Measurements from ENCODE around the gene MRPL52. TPM values are rescaled to one million over a fixed set of nuclear protein-coding genes. Genes with fewer than 3 reads are reported as not detected.

Gene MRPL52
- total and polyA plus RNA-seq, 2 of the 13 experiments (the other 11 are each of a cell fraction or from before 2014, with no cell fraction given), result 118 to 329 TPM

DNA sequence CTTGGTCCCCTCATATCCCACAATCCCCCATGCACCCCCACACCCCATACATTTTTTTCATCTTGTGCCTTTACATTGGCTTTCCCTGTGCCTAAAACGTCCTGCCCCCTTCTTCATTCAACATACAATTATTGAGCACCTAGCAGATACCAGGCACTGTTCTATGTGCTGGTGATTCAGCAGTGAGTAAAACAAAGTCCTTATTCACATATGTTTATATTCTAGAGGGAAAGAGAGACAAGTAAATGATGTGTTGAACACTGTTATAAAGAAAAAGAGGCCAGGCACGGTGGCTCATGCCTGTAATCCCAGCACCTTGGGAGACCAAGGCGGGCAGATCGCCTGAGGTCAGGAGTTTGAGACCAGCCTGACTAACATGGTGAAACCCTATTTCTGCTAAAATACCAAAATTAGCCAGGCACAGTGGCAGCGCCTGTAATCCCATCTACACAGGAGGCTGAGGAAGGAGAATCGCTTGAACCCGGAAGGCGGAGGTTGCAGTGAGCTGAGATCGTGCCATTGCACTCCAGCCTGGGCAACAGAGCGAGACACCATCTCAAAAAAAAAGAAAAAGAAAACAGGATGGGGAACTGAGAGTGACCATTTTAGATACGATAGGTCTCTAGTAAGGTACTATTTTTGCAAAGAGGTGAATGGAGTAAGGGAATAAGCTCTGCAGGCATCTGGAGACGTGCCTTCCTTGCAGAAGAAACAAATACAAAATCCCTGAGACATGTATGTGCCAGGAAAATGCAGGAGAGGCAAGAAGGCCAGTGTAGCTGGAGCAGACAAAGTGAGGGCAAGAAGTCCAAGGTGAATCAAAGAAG, 26.6 kb upstream of the MRPL52 start:
- H3K4me2 ChIP-seq (ENCODE audit: low read depth, low read length), result no peak overlapping the region
- 69% methylated on average over 12 of the region's 12 CpGs for WGBS (ENCODE audit: low lambda C conversion rate)
- DNase-seq (ENCODE audit: low spot score) (no peak), FAIRE-seq (no peak), ATAC-seq (no peak)
- no peak overlapping the region for H3K27ac ChIP-seq (ENCODE audit: extremely low read length, insufficient read depth, low read length)
- CTCF ChIA-PET (ENCODE audit: low intra/inter-chr PET ratio, low total read pairs), result no interaction called here
- TF ChIP-seq, protein P1, sequence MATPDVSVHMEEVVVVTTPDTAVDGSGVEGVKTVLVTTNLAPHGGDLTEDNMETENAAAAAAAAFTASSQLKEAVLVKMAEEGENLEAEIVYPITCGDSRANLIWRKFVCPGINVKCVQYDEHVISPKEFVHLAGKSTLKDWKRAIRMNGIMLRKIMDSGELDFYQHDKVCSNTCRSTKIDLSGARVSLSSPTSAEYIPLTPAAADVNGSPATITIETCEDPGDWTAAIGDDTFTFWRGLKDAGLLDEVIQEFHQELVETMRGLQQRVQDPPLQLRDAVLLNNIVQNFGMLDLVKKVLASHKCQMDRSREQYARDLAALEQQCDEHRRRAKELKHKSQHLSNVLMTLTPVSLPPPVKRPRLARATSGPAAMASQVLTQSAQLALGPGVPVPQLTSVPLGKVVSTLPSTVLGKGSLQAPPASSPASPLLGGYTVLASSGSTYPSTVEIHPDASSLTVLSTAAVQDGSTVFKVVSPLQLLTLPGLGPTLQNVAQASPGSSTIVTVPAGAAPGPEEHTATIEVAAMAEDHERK (CRISPR knock-in tag; IDR thresholded peaks at IDR 0.05; ENCODE audit: low read depth), result no peak
- TF ChIP-seq RFX1 (IDR thresholded peaks at IDR 0.05), result no peak
- 0 out of 2 replicates have a peak, but pooled peaks have one; percentile 29 for TF ChIP-seq ZKSCAN8 (CRISPR knock-in tag; IDR thresholded peaks at IDR 0.05; ENCODE audit: borderline replicate concordance)
- TF ChIP-seq CHCHD3 (CRISPR knock-in tag; IDR thresholded peaks at IDR 0.05), result no peak
- no peak for TF ChIP-seq NCOA5 (CRISPR knock-in tag; IDR thresholded peaks at IDR 0.05)
- no peak for TF ChIP-seq FOXO1 (CRISPR knock-in tag; IDR thresholded peaks at IDR 0.05)
- TF ChIP-seq ETV5 (CRISPR knock-in tag; IDR thresholded peaks at IDR 0.05; ENCODE audit: borderline replicate concordance), result no peak
- no peak overlapping the region for H2AFZ ChIP-seq (ENCODE audit: low read length)
- no peaks in the 10 kb centered on the region for H3K27me3 ChIP-seq (ENCODE audit: control insufficient read depth in 1 of 2, insufficient read depth in 2 of 2, low read length in 2 of 2)
- H3K36me3 ChIP-seq (replicated peaks in 1 of 2; ENCODE audit: control insufficient read depth in 1 of 2, insufficient read depth in 2 of 2, low read length in 2 of 2), result no peaks in the 10 kb centered on the region
- H3K4me3 ChIP-seq (replicated peaks in 1 of 3; ENCODE audit: insufficient read depth in 1 of 3, low read depth in 2 of 3, low read length in 3 of 3), result no peak overlapping the region
- H3K9me3 ChIP-seq (ENCODE audit: low read length), result no peaks in the 10 kb centered on the region
- no peaks in the 10 kb centered on the region for H4K20me1 ChIP-seq (ENCODE audit: insufficient read depth, low read length)
- POLR2A ChIA-PET, result no interaction called here
- peaks cover 18% of the 10 kb centered on the region for H3K4me1 ChIP-seq (ENCODE audit: insufficient read depth, low read length)
- intact Hi-C loops (cut with micrococcal nuclease; ENCODE audit: unreplicated experiment) (no loop called here), in situ Hi-C loops (cut with HindIII; ENCODE audit: extremely low pct_ligation_motif_present, low pct_unique_long_range_greater_than_20kb) (no loop called here)
- no peaks in the 10 kb centered on the region for H3K79me2 ChIP-seq (ENCODE audit: insufficient read depth, low read length)
- no TSS peak for BruUV-seq (replicated peaks)
- no peak overlapping the region for H3K9ac ChIP-seq (ENCODE audit: insufficient read depth, low read depth, low read length)

DNA sequence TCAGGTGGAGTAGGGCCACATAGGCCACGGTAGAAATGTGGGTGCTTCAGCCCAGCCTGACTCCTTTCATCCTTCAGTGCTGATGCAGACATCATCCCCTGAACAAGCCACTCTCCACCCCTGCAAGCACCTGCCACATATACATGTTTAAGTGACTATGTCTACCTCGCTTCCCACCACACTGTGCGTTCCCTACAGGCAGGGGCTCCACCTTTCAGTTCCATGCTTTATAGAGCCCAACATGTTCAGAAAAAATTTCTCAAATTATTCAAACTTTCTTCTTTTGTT, 26.1 kb upstream of the MRPL52 start:
- FAIRE-seq (no peak), DNase-seq (ENCODE audit: low spot score) (no peak), ATAC-seq (no peak)
- Histone ChIP-seq H3K4me1 (ENCODE audit: insufficient read depth, low read length) (peaks cover 24% of the 10 kb centered on the region), H3K4me3 (replicated peaks in 1 of 3; ENCODE audit: insufficient read depth in 1 of 3, low read depth in 2 of 3, low read length in 3 of 3) (no peak overlapping the region), H3K4me2 (ENCODE audit: low read depth, low read length) (no peak overlapping the region), H3K9ac (ENCODE audit: insufficient read depth, low read depth, low read length) (no peak overlapping the region), H3K27ac (ENCODE audit: extremely low read length, insufficient read depth, low read length) (no peak overlapping the region), H3K27me3 (ENCODE audit: control insufficient read depth in 1 of 2, insufficient read depth in 2 of 2, low read length in 2 of 2) (no peaks in the 10 kb centered on the region), H3K79me2 (ENCODE audit: insufficient read depth, low read length) (no peaks in the 10 kb centered on the region), H2AFZ (ENCODE audit: low read length) (no peak overlapping the region), H4K20me1 (ENCODE audit: insufficient read depth, low read length) (no peaks in the 10 kb centered on the region), H3K9me3 (ENCODE audit: low read length) (no peaks in the 10 kb centered on the region), H3K36me3 (replicated peaks in 1 of 2; ENCODE audit: control insufficient read depth in 1 of 2, insufficient read depth in 2 of 2, low read length in 2 of 2) (no peaks in the 10 kb centered on the region)
- no TSS peak for BruUV-seq (replicated peaks)
- 73% methylated on average over 3 of the region's 3 CpGs for WGBS (ENCODE audit: low lambda C conversion rate)
- POLR2A ChIA-PET, result no interaction called here
- in situ Hi-C loops (cut with HindIII; ENCODE audit: extremely low pct_ligation_motif_present, low pct_unique_long_range_greater_than_20kb) (no loop called here), intact Hi-C loops (cut with micrococcal nuclease; ENCODE audit: unreplicated experiment) (no loop called here)
- CTCF ChIA-PET (ENCODE audit: low intra/inter-chr PET ratio, low total read pairs), result no interaction called here
- TF ChIP-seq KLF9 (CRISPR knock-in tag; IDR thresholded peaks at IDR 0.05; ENCODE audit: low read depth) (no peak), KAT7 (CRISPR knock-in tag; IDR thresholded peaks at IDR 0.05; ENCODE audit: borderline replicate concordance) (no peak), ZNF7 (CRISPR knock-in tag; IDR thresholded peaks at IDR 0.05) (no peak), TARDBP (CRISPR knock-in tag; IDR thresholded peaks at IDR 0.05) (no peak), NRL (CRISPR knock-in tag; IDR thresholded peaks at IDR 0.05; ENCODE audit: borderline replicate concordance) (no peak)
- TF ChIP-seq, protein P2, sequence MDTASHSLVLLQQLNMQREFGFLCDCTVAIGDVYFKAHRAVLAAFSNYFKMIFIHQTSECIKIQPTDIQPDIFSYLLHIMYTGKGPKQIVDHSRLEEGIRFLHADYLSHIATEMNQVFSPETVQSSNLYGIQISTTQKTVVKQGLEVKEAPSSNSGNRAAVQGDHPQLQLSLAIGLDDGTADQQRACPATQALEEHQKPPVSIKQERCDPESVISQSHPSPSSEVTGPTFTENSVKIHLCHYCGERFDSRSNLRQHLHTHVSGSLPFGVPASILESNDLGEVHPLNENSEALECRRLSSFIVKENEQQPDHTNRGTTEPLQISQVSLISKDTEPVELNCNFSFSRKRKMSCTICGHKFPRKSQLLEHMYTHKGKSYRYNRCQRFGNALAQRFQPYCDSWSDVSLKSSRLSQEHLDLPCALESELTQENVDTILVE (CRISPR knock-in tag; IDR thresholded peaks at IDR 0.05), result no peak
- TF ChIP-seq, protein P3, sequence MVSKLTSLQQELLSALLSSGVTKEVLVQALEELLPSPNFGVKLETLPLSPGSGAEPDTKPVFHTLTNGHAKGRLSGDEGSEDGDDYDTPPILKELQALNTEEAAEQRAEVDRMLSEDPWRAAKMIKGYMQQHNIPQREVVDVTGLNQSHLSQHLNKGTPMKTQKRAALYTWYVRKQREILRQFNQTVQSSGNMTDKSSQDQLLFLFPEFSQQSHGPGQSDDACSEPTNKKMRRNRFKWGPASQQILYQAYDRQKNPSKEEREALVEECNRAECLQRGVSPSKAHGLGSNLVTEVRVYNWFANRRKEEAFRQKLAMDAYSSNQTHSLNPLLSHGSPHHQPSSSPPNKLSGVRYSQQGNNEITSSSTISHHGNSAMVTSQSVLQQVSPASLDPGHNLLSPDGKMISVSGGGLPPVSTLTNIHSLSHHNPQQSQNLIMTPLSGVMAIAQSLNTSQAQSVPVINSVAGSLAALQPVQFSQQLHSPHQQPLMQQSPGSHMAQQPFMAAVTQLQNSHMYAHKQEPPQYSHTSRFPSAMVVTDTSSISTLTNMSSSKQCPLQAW (CRISPR knock-in tag; IDR thresholded peaks at IDR 0.05), result no peak

Measured in HepG2 (cell line).